Natural killer cell (primary cell): Measurements from ENCODE around the gene ACOX3. TPM values are rescaled to one million over a fixed set of nuclear protein-coding genes. Genes with fewer than 3 reads are reported as not detected.
A peak's percentile ranks its signal among the peaks of the same experiment; 100 is the strongest.

Source experiments
- ATAC-seq, 3 donors: fragments of 150-1000 bp in 2 of 3; fragments of 200-7000 bp in 1 of 3; cut with Tn5 transposase; 1 replicate in 1 of 3; 2 replicates in 2 of 3; pipeline ENCODE4 v1.10.0; 2021; ENCODE audit warnings: mild to moderate bottlenecking in 2 of 3, moderate library complexity in 2 of 3
- DNase-seq, 2 donors: peaks; one replicate each; pipeline versions ENCODE4 v3.0.0 to v3.0.0-alpha.2; 2013 to 2021; ENCODE audit warnings: mixed read lengths in 1 of 2
- H3K27ac ChIP-seq: one replicate; pipeline ENCODE4 v1.5.1; 2013; ENCODE audit warnings: mild to moderate bottlenecking, low read length
- H3K27me3 ChIP-seq: one replicate; pipeline ENCODE4 v1.6.1; 2013; ENCODE audit warnings: low read length; ENCODE audit not compliant: control insufficient read depth, insufficient read depth
- H3K36me3 ChIP-seq: one replicate; pipeline ENCODE4 v1.6.1; 2013; ENCODE audit warnings: low read length; ENCODE audit not compliant: control insufficient read depth, insufficient read depth
- H3K4me1 ChIP-seq: one replicate; pipeline ENCODE4 v1.6.1; 2013; ENCODE audit warnings: low read length; ENCODE audit not compliant: control insufficient read depth, insufficient read depth
- H3K4me3 ChIP-seq: one replicate; pipeline ENCODE4 v1.5.1; 2013; ENCODE audit warnings: low read length
- H3K9me3 ChIP-seq: one replicate; pipeline ENCODE4 v1.6.1; 2013; ENCODE audit warnings: low read length; ENCODE audit not compliant: control insufficient read depth, insufficient read depth
- H3K27ac Mint-ChIP-seq, 2 donors: one replicate each; pipeline ENCODE4 v1.8.0; 2022; ENCODE audit warnings: mild to moderate bottlenecking in 2 of 2, mixed read lengths in 2 of 2, moderate library complexity in 1 of 2
- H3K27me3 Mint-ChIP-seq, 2 donors: one replicate each; pipeline ENCODE4 v1.8.0; 2022; ENCODE audit warnings: low read depth in 2 of 2, mixed read lengths in 2 of 2
- H3K36me3 Mint-ChIP-seq: one replicate; pipeline ENCODE4 v1.8.0; 2022; ENCODE audit warnings: mixed read lengths
- H3K4me1 Mint-ChIP-seq, 2 donors: one replicate each; pipeline ENCODE4 v1.8.0; 2022; ENCODE audit warnings: mixed read lengths in 2 of 2
- H3K4me3 Mint-ChIP-seq: one replicate; pipeline ENCODE4 v1.8.0; 2022; ENCODE audit warnings: mild to moderate bottlenecking, moderate library complexity, mixed read lengths
- H3K9me3 Mint-ChIP-seq, 2 donors: one replicate each; pipeline ENCODE4 v1.8.0; 2022; ENCODE audit warnings: mixed read lengths in 2 of 2
- CTCF ChIP-seq: fragments of 200-600 bp; IDR thresholded peaks from one replicate; pipeline ENCODE4 v1.8.0; 2022; ENCODE audit warnings: antibody characterized with exemption
- WGBS: methylation state at CpG from one replicate; pipeline ENCODE4 v1.1.7; 2013; ENCODE audit warnings: missing lambda C conversion rate; ENCODE audit not compliant: insufficient coverage; 5-methylcytosine and 5-hydroxymethylcytosine counted together
- intact Hi-C: fragments of 100-400 bp; cut with micrococcal nuclease; formaldehyde crosslinking; loops from one replicate; pipeline ENCODE4 v1.14.2; 2022
- total RNA-seq, 4 donors: library from RNA; stranded (reverse); fragments of 120-200 nt in 1 of 4; gene quantifications; one replicate each; pipeline versions ENCODE4 v1.2.3 to v1.2.4, GENCODE V29; 2013 to 2022

Gene ACOX3
- total RNA-seq, 3 donors from 2014 or later (not counting 1 experiment from before 2014, with no cell fraction given), result 12.4 to 18.3 (median 15.4) TPM

- Mint-ChIP-seq H3K4me1 (no peaks in the 10 kb centered on the region), H3K27me3 (no peaks in the 10 kb centered on the region), H3K27ac (no peak overlapping the region), H3K9me3 (no peaks in the 10 kb centered on the region), H3K36me3 (no peaks in the 10 kb centered on the region), H3K4me3 (no peak overlapping the region)
- H3K36me3 ChIP-seq, result no peaks in the 10 kb centered on the region
- H3K4me1 ChIP-seq, result no peaks in the 10 kb centered on the region
- no peak overlapping the region for H3K4me3 ChIP-seq
- intact Hi-C loops, result no loop called here
- ATAC-seq (no peak), DNase-seq (no peak)
- H3K9me3 ChIP-seq, result no peaks in the 10 kb centered on the region
- no peak for TF ChIP-seq CTCF
- 75% methylated on average over 8 of the region's 8 CpGs for WGBS
- H3K27me3 ChIP-seq, result no peaks in the 10 kb centered on the region
- no peak overlapping the region for H3K27ac ChIP-seq
These were observed 115.1 kb downstream of the ACOX3 start for GRCh38 chr4:8325291-8325973.

- Mint-ChIP-seq H3K4me3 (no peak overlapping the region), H3K4me1 (no peaks in the 10 kb centered on the region), H3K9me3 (no peaks in the 10 kb centered on the region), H3K36me3 (no peaks in the 10 kb centered on the region), H3K27me3 (no peaks in the 10 kb centered on the region), H3K27ac (no peak overlapping the region)
- Histone ChIP-seq H3K4me1 (no peaks in the 10 kb centered on the region), H3K27me3 (no peaks in the 10 kb centered on the region), H3K9me3 (no peaks in the 10 kb centered on the region), H3K4me3 (no peak overlapping the region), H3K36me3 (no peaks in the 10 kb centered on the region), H3K27ac (no peak overlapping the region)
- WGBS, result 82% methylated on average over 6 of the region's 6 CpGs
- intact Hi-C loops, result no loop called here
- no peak for TF ChIP-seq CTCF
- ATAC-seq (no peak), DNase-seq (no peak)
These were observed 115.8 kb downstream of the ACOX3 start for GRCh38 chr4:8324640-8325239.

- Mint-ChIP-seq H3K27ac (no peak overlapping the region), H3K27me3 (no peaks in the 10 kb centered on the region), H3K4me3 (no peak overlapping the region), H3K9me3 (no peaks in the 10 kb centered on the region), H3K4me1 (no peaks in the 10 kb centered on the region), H3K36me3 (no peaks in the 10 kb centered on the region)
- no peak for ATAC-seq
- H3K9me3 ChIP-seq, result no peaks in the 10 kb centered on the region
- H3K4me3 ChIP-seq, result no peak overlapping the region
- intact Hi-C loops, result no loop called here
- TF ChIP-seq CTCF, result no peak
- H3K27me3 ChIP-seq, result no peaks in the 10 kb centered on the region
- no peak overlapping the region for H3K27ac ChIP-seq
- H3K36me3 ChIP-seq, result no peaks in the 10 kb centered on the region
- 79% methylated on average over 5 of the region's 5 CpGs for WGBS
- H3K4me1 ChIP-seq, result no peaks in the 10 kb centered on the region
- peak in 1 of 2 donors; percentile 4 for DNase-seq
These were observed 116.5 kb downstream of the ACOX3 start for GRCh38 chr4:8323947-8324555.
